NB4 (cell line): ENCODE results near the gene SASH1.

ENCODE experiments used
- DNase-seq: peaks from one replicate; pipeline ENCODE4 v3.0.0; 2010; ENCODE audit warnings: low read depth
- H3K4me3 ChIP-seq: one replicate; pipeline ENCODE4 v1.5.1; 2011; ENCODE audit warnings: mild to moderate bottlenecking, low read depth, low read length, moderate library complexity
- MYC ChIP-seq: IDR thresholded peaks from 2 replicates; pipeline ENCODE4 v1.6.1; 2011; ENCODE audit warnings: low read depth, low read length
- POLR2A ChIP-seq: IDR thresholded peaks from 2 replicates; pipeline ENCODE4 v1.6.1; 2011; ENCODE audit warnings: mild to moderate bottlenecking; ENCODE audit not compliant: insufficient read length; ENCODE audit errors: extremely low read depth
- TF ChIP-seq, protein P1 (sequence below): IDR thresholded peaks from one replicate; pipeline ENCODE4 v1.5.1; 2012; ENCODE audit warnings: low read depth, low read length
- TF ChIP-seq, protein P2 (sequence below): IDR thresholded peaks from 2 replicates; pipeline ENCODE4 v1.6.1; 2011; ENCODE audit warnings: low read depth, low read length

SASH1 gene

DNA sequence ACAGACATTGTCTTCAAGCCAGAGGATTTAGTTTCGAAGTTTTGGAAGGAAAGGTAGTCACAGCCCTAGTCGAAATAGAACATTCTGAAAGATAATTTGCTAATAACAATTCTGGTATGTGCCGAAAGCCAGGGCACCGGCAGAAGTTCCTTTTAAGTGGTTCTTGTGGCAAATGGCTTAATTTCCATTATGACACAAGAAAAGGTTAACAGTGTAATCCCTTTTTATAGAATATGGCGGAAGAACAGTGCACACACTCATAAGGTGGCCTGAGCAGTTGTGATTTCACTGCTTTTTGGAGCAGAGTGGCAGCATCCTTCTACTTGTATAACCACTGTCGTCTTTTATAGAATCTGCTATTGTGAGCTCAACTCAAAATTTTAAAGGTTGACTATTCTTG is 152.4 kb downstream of the SASH1 start:
- DNase-seq, result no peak
- TF ChIP-seq, protein P1, sequence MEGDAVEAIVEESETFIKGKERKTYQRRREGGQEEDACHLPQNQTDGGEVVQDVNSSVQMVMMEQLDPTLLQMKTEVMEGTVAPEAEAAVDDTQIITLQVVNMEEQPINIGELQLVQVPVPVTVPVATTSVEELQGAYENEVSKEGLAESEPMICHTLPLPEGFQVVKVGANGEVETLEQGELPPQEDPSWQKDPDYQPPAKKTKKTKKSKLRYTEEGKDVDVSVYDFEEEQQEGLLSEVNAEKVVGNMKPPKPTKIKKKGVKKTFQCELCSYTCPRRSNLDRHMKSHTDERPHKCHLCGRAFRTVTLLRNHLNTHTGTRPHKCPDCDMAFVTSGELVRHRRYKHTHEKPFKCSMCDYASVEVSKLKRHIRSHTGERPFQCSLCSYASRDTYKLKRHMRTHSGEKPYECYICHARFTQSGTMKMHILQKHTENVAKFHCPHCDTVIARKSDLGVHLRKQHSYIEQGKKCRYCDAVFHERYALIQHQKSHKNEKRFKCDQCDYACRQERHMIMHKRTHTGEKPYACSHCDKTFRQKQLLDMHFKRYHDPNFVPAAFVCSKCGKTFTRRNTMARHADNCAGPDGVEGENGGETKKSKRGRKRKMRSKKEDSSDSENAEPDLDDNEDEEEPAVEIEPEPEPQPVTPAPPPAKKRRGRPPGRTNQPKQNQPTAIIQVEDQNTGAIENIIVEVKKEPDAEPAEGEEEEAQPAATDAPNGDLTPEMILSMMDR, result no peak
- TF ChIP-seq, protein P2, sequence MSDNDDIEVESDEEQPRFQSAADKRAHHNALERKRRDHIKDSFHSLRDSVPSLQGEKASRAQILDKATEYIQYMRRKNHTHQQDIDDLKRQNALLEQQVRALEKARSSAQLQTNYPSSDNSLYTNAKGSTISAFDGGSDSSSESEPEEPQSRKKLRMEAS, result no peak
- TF ChIP-seq MYC (no peak), POLR2A (no peak)
- H3K4me3 ChIP-seq, result no peak overlapping the region

DNA sequence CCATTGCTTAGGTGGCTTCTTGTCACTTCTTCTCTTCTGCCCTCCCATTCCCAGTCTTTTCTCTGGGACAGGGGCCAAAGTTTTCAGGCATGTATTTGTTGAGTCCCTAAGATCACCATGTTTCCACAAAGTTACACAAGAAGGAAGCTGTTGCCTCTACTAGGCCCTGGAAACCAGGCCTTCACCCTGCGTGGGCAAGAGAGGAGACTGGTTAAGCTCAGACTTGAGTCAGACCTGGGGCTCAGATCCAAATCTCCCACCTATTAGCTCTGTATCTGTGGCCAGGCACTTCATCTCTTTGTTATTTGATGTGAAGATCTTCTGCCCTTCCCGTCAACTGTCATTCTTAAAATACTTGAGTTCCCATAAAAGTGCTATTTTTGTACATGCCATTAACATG is 154.6 kb downstream of the SASH1 start:
- DNase-seq, result no peak
- H3K4me3 ChIP-seq, result no peak overlapping the region
- TF ChIP-seq MYC (no peak), POLR2A (no peak)
- TF ChIP-seq, protein P1, result no peak
- TF ChIP-seq, protein P2, result no peak

DNA sequence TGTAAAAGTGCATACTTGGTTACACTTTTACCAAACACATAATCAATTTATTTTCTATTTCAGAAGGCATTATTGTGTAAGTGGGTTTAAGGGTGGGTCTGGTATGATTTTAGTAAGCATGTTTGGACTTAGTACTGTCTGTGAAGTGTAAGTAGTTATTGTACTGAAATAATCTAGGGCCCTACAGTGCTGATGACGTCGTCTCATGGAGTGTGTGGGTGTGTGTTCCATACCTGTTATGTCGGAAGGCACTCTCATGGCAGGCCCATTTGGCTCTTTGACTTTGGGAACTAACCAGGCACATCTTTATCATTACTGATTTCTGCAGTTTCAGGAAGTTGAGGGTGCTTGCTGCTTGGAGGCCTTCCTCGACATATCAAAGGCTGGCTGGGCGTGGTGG is 155.1 kb downstream of the SASH1 start:
- H3K4me3 ChIP-seq, result no peak overlapping the region
- DNase-seq, result no peak
- TF ChIP-seq, protein P1, result no peak
- TF ChIP-seq, protein P2, result no peak
- TF ChIP-seq POLR2A (no peak), MYC (no peak)

DNA sequence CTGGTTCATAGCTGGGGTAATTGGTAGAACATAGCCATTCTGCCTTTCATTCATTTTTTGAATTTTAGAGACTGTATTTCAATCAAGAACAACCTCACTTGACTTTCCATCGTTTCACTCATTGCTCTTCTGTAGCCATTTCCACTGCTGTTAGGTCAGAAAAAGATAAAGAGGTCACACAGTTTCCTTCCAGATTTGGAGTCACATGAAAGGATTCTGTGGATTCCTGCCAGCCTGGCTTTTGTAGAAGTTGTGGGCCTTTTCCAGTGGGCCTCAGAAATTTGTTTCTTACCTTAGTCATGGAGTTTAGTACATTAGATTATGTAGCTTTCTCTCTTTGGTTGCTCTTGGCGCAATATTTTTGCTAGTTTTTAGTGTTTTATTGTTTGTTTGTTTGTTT is 157.8 kb downstream of the SASH1 start:
- TF ChIP-seq, protein P1, result no peak
- TF ChIP-seq POLR2A (no peak), MYC (no peak)
- TF ChIP-seq, protein P2, result no peak
- DNase-seq, result no peak

DNA sequence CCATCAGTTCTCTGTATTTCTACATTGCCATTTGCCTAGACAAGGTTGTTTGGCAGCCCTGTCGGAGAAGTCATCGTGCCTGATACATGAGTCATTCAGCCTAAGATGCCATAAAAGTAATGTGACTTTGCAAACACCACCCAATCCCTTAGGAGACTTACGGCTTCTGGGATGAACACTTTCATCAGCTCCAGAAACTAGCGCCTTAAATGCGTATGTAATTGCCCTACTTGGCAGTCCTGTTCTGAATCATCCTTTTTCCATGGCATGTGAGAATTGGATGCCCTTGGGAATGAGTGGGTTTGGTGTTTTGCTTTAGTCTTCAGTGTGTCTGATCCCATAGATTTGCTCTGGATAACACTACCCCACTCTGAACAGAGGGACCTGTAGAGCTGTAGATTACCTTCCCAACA is 158.5 kb downstream of the SASH1 start:
- no peak overlapping the region for H3K4me3 ChIP-seq
- DNase-seq, result no peak

More for the DNA sequence above, 157.8 kb downstream of the SASH1 start:
- H3K4me3 ChIP-seq, result no peak overlapping the region

More for the DNA sequence above, 158.5 kb downstream of the SASH1 start:
- TF ChIP-seq POLR2A (no peak), MYC (no peak)
- TF ChIP-seq, protein P1, result no peak
- TF ChIP-seq, protein P2, result no peak
